HG03108 (cell line): ENCODE measurements around the gene OR2A12.
"Not testable (repeated sequence)": the region's sequence is repeated elsewhere in the genome, so short reads cannot be mapped to it uniquely, and the experiment has no call there.

Experiments used
- ATAC-seq: cut with Tn5 transposase; IDR thresholded peaks from one replicate; pipeline ENCODE4 v1.9.1; 2021; ENCODE audit warnings: moderate library complexity; ENCODE audit not compliant: unreplicated experiment

OR2A12 gene

GRCh38 chr7:144085978-144086377, at the start of gene OR2A12:
Gene OR2A12 (plus strand): TSS chr7:144086278. CDS start chr7:144095108, 8,830 bp downstream.
- ATAC-seq = no peak

- ATAC-seq = no peak
Observed at GRCh38 chr7:144036302-144036885, 49.7 kb upstream of the OR2A12 start.

- ATAC-seq = no peak
Observed at GRCh38 chr7:144037414-144038035, 48.6 kb upstream of the OR2A12 start.

- no peak for ATAC-seq
Observed at GRCh38 chr7:144038887-144039286, 47.2 kb upstream of the OR2A12 start.

GRCh38 chr7:144048648-144049047, 37.4 kb upstream of the OR2A12 start, which contains the start of gene OR2A5:
Gene OR2A5 (plus strand): TSS chr7:144048948. CDS start chr7:144050402, 1,454 bp downstream.
- no peak for ATAC-seq

GRCh38 chr7:144049491-144049890, 36.6 kb upstream of the OR2A12 start:
- no peak for ATAC-seq

- no peak for ATAC-seq
Observed at GRCh38 chr7:144050093-144050492, 36.0 kb upstream of the OR2A12 start.

- ATAC-seq = not testable (repeated sequence)
Observed at GRCh38 chr7:144050884-144051283, 35.2 kb upstream of the OR2A12 start.

- ATAC-seq = no peak
Observed at GRCh38 chr7:144057954-144058353, 28.1 kb upstream of the OR2A12 start.

- ATAC-seq = no peak
Observed at GRCh38 chr7:144063710-144064109, 22.4 kb upstream of the OR2A12 start.

GRCh38 chr7:144069511-144069910, 16.6 kb upstream of the OR2A12 start, which contains the start of gene OR2A25:
Gene OR2A25 (plus strand): TSS chr7:144069811. CDS start chr7:144074220, 4,409 bp downstream.
- no peak for ATAC-seq

- ATAC-seq = no peak
Observed at GRCh38 chr7:144069953-144070352, 16.1 kb upstream of the OR2A12 start.

- ATAC-seq = no peak
Observed at GRCh38 chr7:144074374-144074773, 11.7 kb upstream of the OR2A12 start.

- no peak for ATAC-seq
Observed at GRCh38 chr7:144086730-144087129, 652 bp downstream of the OR2A12 start.

- no peak for ATAC-seq
Observed at GRCh38 chr7:144087230-144087629, 1.2 kb downstream of the OR2A12 start.

- ATAC-seq = no peak
Observed at GRCh38 chr7:144090667-144091066, 4.6 kb downstream of the OR2A12 start.

GRCh38 chr7:144098776-144099175, 12.7 kb downstream of the OR2A12 start:
- ATAC-seq = no peak

GRCh38 chr7:144100607-144101006, 14.5 kb downstream of the OR2A12 start:
- ATAC-seq = no peak

GRCh38 chr7:144102041-144102440, 16.0 kb downstream of the OR2A12 start:
- no peak for ATAC-seq

GRCh38 chr7:144105211-144105610, 19.1 kb downstream of the OR2A12 start:
- no peak for ATAC-seq

GRCh38 chr7:144109283-144109682, 23.2 kb downstream of the OR2A12 start, which contains the start of gene OR2A2:
Gene OR2A2 (plus strand): TSS chr7:144109583. CDS start chr7:144109583, 0 bp downstream.
- no peak for ATAC-seq

- no peak for ATAC-seq
Observed at GRCh38 chr7:144110272-144110671, 24.2 kb downstream of the OR2A12 start.
